Colonic mucosa (tissue), 4 donors: ENCODE data around the gene DISC1. TPM values are rescaled to one million over a fixed set of nuclear protein-coding genes. Genes with fewer than 3 reads are reported as not detected.

Source experiments
- DNase-seq: peaks from one replicate; pipeline ENCODE4 v3.0.0-alpha.2; 2020
- H3K27ac ChIP-seq: fragments of 200-600 bp; one replicate; pipeline ENCODE4 v1.8.0; 2021
- H3K27me3 ChIP-seq: fragments of 200-600 bp; one replicate; pipeline ENCODE4 v1.8.0; 2021
- H3K36me3 ChIP-seq: fragments of 200-600 bp; one replicate; pipeline ENCODE4 v1.8.0; 2021
- H3K4me1 ChIP-seq: fragments of 200-600 bp; one replicate; pipeline ENCODE4 v1.8.0; 2021; ENCODE audit warnings: mild to moderate bottlenecking
- H3K4me3 ChIP-seq: fragments of 200-600 bp; one replicate; pipeline ENCODE4 v1.8.0; 2021
- H3K9ac ChIP-seq, 2 donors: one replicate each; pipeline ENCODE4 v1.7.0; 2013; ENCODE audit warnings: control low read depth in 2 of 2, low read depth in 2 of 2, low read length in 2 of 2
- H3K9me3 ChIP-seq: fragments of 200-600 bp; one replicate; pipeline ENCODE4 v1.8.0; 2021
- CTCF ChIP-seq: fragments of 200-600 bp; IDR thresholded peaks from one replicate; pipeline ENCODE4 v1.8.0; 2022; ENCODE audit warnings: antibody characterized with exemption, mild to moderate bottlenecking
- intact Hi-C: fragments of 100-400 bp; cut with DNase I; formaldehyde crosslinking; loops from one replicate; pipeline ENCODE4 v1.14.1; 2022
- total RNA-seq, 2 donors: library from RNA; stranded (reverse); fragmentation: NEBNext Ultra II Directional in 1 of 2; extraction: Animal tissue kit (Norgen Biotek cat#: 25700) in 1 of 2; gene quantifications; one replicate each; pipeline ENCODE4 v1.2.1, GENCODE V29; 2021
- donor health status: healthy.
- donor health status: DM: no; HTN: no; CAD: no.
- donor health status: DM: no; HTN: no; CAD: no.

DISC1 gene
- total RNA-seq, 2 donors from 2014 or later, result 3.4 to 5.3 TPM

- no peak for TF ChIP-seq CTCF
- intact Hi-C loops, result no loop called here
- Histone ChIP-seq H3K9ac (no peak overlapping the region), H3K4me1 (no peaks in the 10 kb centered on the region), H3K36me3 (no peaks in the 10 kb centered on the region), H3K27ac (no peak overlapping the region), H3K27me3 (no peaks in the 10 kb centered on the region), H3K9me3 (no peaks in the 10 kb centered on the region), H3K4me3 (no peak overlapping the region)
- no peak for DNase-seq
These were observed 323.9 kb downstream of the DISC1 start for GRCh38 chr1:231950331-231951128.

- Histone ChIP-seq H3K9ac (no peak overlapping the region), H3K27me3 (no peaks in the 10 kb centered on the region), H3K9me3 (no peaks in the 10 kb centered on the region), H3K27ac (no peak overlapping the region), H3K4me1 (no peaks in the 10 kb centered on the region), H3K36me3 (no peaks in the 10 kb centered on the region), H3K4me3 (no peak overlapping the region)
- intact Hi-C loops, result no loop called here
- no peak for DNase-seq
- TF ChIP-seq CTCF, result no peak
These were observed 324.8 kb downstream of the DISC1 start for GRCh38 chr1:231951374-231951773.

- no peak for DNase-seq
- no peaks in the 10 kb centered on the region for H3K36me3 ChIP-seq
- H3K27ac ChIP-seq, result no peak overlapping the region
- intact Hi-C loops, result no loop called here
- H3K9ac ChIP-seq, result no peak overlapping the region
- no peaks in the 10 kb centered on the region for H3K4me1 ChIP-seq
- no peaks in the 10 kb centered on the region for H3K27me3 ChIP-seq
- H3K9me3 ChIP-seq, result no peaks in the 10 kb centered on the region
- no peak overlapping the region for H3K4me3 ChIP-seq
- no peak for TF ChIP-seq CTCF
These were observed 325.6 kb downstream of the DISC1 start for GRCh38 chr1:231952154-231952553.

GRCh38 chr1:231953660-231954059 lies 327.1 kb downstream of the DISC1 start:
- Histone ChIP-seq H3K4me3 (no peak overlapping the region), H3K27ac (no peak overlapping the region), H3K9ac (no peak overlapping the region), H3K4me1 (no peaks in the 10 kb centered on the region), H3K9me3 (no peaks in the 10 kb centered on the region), H3K36me3 (no peaks in the 10 kb centered on the region), H3K27me3 (no peaks in the 10 kb centered on the region)
- TF ChIP-seq CTCF, result no peak
- intact Hi-C loops, result no loop called here
- DNase-seq, result no peak

GRCh38 chr1:231954751-231955150 lies 328.2 kb downstream of the DISC1 start:
- no peaks in the 10 kb centered on the region for H3K9me3 ChIP-seq
- intact Hi-C loops, result no loop called here
- H3K4me3 ChIP-seq, result no peak overlapping the region
- no peak for DNase-seq
- no peak overlapping the region for H3K9ac ChIP-seq
- H3K27ac ChIP-seq, result no peak overlapping the region
- H3K4me1 ChIP-seq, result no peaks in the 10 kb centered on the region
- no peaks in the 10 kb centered on the region for H3K27me3 ChIP-seq
- H3K36me3 ChIP-seq, result no peaks in the 10 kb centered on the region
- TF ChIP-seq CTCF, result no peak
